ENCODE measurements around the gene AQP6. TPM values are rescaled to one million over a fixed set of nuclear protein-coding genes. Genes with fewer than 3 reads are reported as not detected.

The AQP6 gene, protein sequence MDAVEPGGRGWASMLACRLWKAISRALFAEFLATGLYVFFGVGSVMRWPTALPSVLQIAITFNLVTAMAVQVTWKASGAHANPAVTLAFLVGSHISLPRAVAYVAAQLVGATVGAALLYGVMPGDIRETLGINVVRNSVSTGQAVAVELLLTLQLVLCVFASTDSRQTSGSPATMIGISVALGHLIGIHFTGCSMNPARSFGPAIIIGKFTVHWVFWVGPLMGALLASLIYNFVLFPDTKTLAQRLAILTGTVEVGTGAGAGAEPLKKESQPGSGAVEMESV
- 0.12 TPM in 1 of 2 replicates, not detected in the other for total RNA-seq

DNA sequence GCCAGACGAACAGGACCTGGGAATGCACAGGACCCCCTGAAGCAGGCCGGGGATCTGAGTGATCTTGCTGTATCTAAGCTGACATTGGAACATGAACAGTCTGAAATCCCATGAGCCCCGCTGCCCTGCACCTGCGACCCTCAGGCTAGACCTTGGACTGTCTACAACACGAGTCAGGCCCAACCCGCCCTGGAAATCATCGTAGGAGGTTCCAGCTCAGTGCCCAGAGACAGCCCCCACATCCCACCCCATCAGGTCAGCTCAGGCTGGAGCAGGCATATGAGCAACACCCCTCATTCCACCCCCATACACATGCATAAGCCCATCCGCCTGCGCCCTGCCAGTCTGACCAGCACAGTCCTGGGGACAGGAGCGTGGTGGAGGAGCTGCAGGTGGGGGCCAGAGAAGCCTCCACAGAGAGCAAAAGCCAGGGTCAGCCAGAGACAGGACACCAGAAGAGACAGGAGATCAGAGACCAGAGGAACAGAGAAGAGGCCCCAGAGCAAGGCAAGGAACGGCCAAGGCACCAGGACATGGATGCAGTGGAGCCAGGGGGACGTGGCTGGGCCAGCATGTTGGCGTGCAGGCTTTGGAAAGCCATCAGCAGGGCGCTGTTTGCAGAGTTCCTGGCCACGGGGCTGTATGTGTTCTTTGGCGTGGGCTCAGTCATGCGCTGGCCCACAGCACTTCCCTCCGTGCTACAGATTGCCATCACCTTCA lies at the start of gene AQP6:
AQP6 (plus strand) TSS at position 307 of the 720 bp plus-strand sequence; CDS start at position 534, 227 bp downstream.

DNA sequence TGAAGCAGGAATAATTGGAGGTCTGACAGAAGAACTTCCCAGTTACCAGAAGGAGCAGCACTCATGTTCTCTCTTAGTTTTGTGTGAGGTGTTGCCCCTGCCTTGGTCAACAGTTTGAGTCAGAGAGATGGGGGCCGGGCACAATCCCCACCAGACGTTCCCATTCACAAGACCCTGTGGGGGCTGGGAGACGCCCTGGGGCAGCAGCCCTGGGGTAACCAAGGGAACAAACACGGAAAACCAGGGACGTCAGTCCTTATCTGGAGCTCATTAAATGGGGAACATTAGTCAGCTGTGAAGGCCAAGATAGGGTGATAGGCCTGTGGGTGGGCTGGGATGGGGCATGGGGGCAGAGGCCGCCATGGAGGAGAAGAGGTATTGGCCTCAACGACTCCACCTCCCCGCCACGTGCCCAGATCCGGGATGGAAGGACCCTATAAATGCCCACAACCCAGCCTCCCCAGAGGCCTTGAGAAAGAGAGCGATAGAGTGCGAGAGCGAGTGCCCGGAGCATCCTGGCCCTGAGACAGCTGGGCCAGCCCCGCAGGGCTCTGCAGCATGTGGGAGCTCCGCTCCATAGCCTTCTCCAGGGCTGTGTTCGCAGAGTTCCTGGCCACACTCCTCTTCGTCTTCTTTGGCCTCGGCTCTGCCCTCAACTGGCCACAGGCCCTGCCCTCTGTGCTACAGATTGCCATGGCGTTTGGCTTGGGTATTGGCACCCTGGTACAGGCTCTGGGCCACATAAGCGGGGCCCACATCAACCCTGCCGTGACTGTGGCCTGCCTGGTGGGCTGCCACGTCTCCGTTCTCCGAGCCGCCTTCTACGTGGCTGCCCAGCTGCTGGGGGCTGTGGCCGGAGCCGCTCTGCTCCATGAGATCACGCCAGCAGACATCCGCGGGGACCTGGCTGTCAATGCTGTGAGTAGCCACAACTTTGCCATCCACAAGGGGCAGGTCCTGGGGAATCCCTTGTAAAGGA lies 22.2 kb upstream of the AQP6 start, which contains the start of gene AQP2:
AQP2 (plus strand) TSS at position 465 of the 979 bp plus-strand sequence; CDS start at position 559, 94 bp downstream.

DNA sequence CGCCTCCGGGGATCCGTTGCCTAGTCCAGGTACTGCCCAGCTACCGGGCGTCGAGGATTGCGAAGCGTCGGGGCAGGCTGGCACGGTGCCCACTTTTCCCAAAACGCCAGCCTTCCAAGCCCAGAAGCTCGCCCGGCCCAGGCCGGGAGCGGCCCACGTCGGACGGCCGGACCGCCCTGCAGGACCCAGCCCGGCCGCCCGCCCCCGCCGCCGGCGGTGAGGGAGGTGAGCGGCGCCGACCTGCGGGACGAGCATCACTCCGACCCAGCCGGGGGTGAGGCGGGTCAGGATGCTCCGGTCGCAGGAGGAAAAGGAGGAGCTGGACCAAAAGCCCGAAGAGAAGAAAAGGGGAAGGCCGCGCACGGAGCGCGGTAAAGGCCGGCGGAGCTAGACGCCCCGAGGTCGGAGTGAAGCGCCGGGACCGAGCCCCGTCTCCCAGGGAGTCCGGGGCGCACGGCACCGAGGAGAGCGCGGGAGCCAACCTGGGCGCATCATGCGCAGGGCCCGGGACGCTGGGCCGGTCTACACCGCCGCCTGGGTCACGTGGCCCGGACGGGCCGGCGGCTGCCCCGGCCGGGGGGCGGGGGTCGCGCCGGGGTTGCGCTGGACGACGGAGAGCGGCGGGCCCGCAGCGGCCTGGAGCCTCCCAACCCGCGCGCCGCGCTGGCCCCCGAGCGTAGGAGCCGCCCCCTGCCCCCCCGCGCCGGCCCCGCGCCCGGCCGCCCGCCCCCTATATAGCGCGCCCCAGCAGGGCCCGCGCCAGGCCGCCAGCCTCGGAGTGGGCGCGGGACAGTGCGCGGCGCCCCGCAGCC lies 11.4 kb upstream of the AQP6 start, which contains the start of gene AQP5:
AQP5 (plus strand) TSS at position 762 of the 812 bp plus-strand sequence. CDS start 146 bp downstream, outside the sequence.

GRCh38 chr12:50025187-50026059 lies 52.7 kb downstream of the AQP6 start, which contains the start of gene RACGAP1:
Gene RACGAP1, minus strand, starts transcription at chr12:50025494. Its CDS starts 8,779 bp downstream, at chr12:50016715.

Other genes starting within 250 kb of the AQP6 start
- gene TMBIM6, start 231.4 kb upstream of the AQP6 start, total RNA-seq = 361 and 382 TPM in 2 replicates
- 14.3 and 24.4 TPM in 2 replicates for gene NCKAP5L, start 144.5 kb upstream of the AQP6 start, total RNA-seq
- gene BCDIN3D, start 129.8 kb upstream of the AQP6 start, total RNA-seq = 4.1 and 4.6 TPM in 2 replicates
- 1.5 and 3.0 TPM in 2 replicates for gene FAIM2, start 69.0 kb upstream of the AQP6 start, total RNA-seq
- not detected in 2 replicates for gene AQP2, start 22.2 kb upstream of the AQP6 start, total RNA-seq
- not detected in 2 replicates for gene AQP5, start 11.1 kb upstream of the AQP6 start, total RNA-seq
- 51.1 and 168 TPM in 2 replicates for gene RACGAP1, start 52.5 kb downstream of the AQP6 start, total RNA-seq
- gene ASIC1, start 84.6 kb downstream of the AQP6 start, total RNA-seq = 0.66 and 3.6 TPM in 2 replicates
- 30.4 and 46.1 TPM in 2 replicates for gene SMARCD1, start 112.4 kb downstream of the AQP6 start, total RNA-seq
- gene GPD1, start 131.1 kb downstream of the AQP6 start, total RNA-seq = 0.25 TPM in 1 of 2 replicates, not detected in the other
- gene COX14, start 139.3 kb downstream of the AQP6 start, total RNA-seq = 32.4 and 41.6 TPM in 2 replicates
- 28.4 and 35.5 TPM in 2 replicates for gene CERS5, start 194.4 kb downstream of the AQP6 start, total RNA-seq

Measured in uterine smooth muscle cell (primary cell).